NCI-H128 (cell line): Measurements from ENCODE around the gene USP6.
A peak's percentile ranks its signal among the peaks of the same experiment; 100 is the strongest.
"Not testable (repeated sequence)": the region's sequence is repeated elsewhere in the genome, so short reads cannot be mapped to it uniquely, and the experiment has no call there.

Source experiments
- DNase-seq: peaks from one replicate; lab custom pipeline; 2025; ENCODE audit not compliant: unreplicated experiment; lab: John Stamatoyannopoulos, UW

The USP6 gene

DNA sequence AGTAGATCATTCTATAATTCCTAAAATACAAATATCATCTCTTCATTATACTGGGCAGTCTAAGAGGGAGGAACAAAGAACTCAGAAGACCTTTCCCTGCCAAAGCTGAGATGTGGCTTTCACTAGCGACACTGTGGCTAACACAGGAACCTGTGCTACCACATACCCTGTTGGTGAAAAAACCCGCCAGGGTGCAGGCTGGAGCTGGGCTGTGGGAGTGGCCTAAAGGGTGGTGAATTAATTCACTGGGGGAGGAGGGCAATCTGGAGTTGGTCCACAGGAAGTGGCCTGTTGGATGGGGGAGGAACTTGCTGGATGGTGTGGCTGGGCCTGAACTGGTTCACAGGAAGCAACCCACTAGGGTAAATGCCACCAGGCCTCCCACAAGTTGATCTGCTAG lies 68.5 kb downstream of the USP6 start:
- no peak for DNase-seq

DNA sequence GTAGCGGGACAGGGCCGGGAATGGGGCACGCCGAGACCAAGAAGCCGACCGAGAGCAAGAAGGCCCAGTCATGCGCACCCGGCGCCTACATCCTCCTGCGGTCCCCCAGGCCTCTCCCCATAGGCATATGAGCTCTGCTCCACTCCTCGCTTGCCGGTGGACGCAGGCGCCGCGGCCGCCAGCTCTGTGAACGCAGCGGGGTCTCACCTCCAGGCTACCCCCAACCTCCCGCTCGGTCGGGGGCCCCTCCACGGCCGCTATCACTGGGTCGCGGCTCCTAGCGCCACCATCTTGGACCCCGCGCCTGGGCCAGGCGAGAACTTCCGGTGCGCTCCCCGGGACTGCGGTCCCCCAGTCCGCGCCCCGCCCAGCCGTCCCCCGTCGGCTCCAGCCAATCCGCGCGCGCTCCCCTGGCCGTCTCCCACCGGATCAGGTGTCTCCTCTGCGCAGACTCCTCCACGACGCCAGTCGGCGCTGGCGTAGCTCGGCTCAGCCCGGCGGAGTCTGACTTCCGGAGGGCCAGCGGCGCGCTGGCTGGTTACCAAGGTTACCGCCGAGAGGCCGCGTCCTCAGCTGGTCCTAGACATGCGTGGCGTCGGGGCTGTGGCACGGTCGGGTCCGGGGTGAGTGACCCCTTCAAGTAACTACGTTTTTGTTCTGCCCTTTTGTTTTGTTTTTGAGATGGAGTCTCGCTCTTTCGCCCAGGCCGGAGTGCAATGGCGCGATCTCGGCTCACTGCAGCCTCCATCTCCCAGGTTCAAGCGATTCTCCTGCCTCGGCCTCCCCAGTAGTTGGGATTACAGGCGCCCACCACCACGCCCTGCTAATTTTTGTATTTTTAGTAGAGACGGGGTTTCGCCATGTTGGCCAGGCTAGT lies 75.9 kb downstream of the USP6 start, which contains the start of gene ZNF594:
ZNF594 (minus strand) TSS at position 328 of the 877 bp plus-strand sequence. CDS start 7,612 bp downstream, outside the sequence.
- DNase-seq = peak; percentile 74

DNA sequence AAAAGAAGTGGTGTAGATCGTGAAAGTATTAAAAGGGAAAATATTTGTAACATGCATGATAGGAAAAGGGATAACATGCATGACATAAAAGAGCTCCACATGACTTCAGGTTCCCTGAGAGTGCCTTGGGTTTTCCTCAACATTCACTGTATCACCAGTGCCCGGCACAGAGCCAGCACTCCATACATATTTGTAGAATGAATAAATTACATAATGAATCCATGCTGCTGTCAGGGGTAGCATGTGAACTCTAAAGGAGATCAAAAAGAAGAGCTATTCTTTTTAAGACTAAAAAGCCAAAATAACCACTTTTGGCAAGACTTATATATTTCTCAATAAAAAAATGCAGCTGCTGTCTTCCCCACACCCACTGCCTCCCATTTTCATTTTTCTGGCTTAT lies 78.5 kb downstream of the USP6 start:
- DNase-seq = no peak

DNA sequence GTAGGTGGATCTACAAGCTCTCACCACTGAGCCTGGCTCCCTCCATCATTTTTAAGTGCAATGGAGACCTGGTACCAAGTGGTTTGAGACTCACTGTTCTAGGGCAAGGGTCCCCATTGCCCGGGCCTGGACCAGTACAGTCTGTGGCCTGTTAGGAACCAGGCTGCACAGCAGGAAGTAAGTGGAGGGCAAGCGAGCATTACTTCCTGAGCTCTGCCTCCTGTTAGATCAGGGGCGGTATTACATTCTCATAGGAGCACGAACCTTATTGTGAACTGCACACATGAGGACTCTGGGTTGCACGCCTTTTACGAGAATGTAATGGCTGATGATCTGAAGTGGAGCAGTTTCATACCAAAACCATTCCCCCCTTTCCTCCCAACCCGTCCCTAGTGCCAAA lies 82.6 kb downstream of the USP6 start:
- no peak for DNase-seq

DNA sequence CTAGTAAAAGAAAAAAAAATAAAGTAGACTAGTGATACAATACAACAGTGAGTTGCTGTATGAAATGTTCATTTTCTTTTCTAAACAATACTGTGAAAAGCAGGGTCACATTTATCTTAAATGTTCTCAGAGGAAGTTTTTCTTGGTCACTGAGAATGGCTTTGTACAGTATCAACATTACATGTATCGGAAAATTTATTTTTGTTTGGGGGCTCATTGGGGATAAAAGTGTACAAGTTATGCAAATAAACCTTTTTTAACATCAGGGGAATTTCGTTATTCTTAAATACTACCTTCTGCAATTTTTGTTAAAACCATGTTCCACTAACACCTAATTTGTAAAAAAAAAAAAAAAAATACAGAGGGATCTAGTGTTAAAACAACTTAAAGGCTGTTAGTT lies 84.5 kb downstream of the USP6 start:
- no peak for DNase-seq

DNA sequence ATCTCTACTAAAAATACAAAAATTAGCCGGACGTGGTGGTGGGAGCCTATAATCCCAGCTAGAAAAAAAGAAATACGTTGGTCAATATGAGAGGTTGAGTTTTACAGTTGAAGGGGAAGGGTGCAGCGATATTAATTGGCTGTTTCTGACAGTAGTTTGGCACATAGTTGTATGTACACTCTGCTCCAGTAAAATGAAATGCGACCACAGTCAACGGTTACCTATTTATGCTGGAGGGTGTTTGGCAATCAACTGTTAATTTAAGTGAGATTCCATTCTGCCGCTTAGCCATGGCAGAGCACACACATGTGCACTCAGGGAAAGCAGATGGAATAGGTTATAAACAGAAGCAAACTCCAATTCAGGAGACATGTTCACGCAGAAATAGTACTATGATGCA lies 85.2 kb downstream of the USP6 start:
- DNase-seq = no peak

DNA sequence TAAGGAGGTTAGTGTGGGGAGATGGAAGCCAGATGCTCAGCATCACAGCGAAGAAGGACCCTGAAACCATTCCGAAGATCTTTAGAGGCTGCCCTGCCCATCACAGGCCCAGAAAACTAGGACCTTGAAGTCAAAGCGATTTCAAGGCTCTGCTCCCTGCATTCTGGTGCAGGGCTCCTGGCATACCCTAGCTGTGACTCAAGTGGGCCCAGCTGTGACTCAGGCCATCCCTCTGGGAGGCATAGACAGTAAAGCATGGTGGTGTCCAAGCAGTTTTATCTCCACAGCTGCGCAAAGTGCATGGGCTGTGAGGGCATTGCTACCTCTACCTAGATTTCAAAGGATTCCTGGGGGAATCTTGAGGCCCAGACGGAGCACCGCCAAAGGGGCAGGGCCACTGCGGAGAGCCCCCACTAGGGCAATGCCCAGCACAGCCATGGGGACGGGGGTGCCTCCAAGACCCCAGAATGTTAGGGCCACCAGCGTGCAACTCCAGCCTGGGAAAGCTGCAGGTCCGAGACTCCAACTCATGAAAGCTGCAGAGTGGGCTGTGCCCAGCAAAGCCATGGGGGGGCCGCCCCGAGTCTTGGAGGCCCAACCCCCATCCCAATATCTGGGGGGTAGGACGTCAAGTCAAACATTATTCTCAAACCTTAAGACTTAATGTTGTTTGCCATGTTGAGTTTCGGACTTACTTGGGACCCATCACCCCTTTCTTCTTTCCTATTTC lies 87.5 kb downstream of the USP6 start:
- DNase-seq = no peak

DNA sequence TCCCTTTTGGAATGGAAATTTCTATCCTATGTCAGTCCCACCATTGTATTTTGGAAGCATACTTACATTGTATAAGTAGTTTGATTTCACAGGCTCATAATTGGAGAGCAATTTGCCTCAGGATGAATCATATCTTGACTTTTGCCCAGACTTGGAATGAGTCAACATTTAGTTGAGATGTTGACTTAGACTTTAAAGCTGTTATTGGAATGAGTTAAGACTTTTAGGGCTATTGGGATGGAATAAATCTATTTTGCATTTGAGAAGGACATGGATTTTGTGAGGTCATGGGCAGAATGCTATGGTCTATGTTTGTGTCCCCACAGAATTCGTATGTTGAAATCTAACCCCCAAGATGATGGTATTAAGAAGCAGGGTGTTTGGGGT lies 88.1 kb downstream of the USP6 start:
- DNase-seq = no peak

DNA sequence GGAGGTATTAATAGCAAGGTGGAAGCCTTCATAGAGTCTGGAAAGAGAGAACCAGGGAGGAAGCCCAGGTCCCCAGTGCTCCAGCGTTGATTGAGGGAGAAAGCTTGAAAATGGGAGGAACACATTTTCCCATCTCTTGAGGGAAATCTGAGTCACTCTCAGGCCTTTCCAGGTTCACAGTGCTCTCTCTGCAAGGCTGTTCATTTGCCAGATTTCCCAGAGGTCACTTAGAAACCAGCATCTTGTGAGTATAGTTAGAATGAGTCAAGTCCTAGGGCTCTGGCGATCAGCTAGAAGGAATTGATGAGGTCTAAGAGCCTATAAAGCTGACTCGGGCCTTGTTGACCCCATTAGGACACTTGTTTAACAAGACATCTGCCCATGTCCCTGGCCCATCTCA lies 93.6 kb downstream of the USP6 start:
- DNase-seq = no peak

DNA sequence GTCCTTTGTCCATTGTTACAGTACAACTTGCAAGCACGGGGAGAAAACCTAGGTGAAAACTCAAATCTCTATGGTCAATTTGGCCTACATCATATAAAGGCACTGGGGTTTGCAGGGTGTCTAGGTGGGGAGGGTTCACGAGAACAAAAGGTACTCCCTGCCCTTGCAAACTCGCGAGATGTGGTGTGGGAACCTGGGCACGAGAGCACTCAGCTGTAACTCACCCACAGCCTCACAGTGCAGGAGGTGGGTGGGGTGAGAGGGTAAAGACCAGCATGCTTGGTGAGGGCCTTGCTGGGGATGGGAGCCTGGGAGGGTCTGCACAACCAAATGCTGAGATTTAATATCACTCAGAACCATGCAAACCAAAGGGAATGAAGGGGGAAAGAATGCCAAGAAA lies 94.3 kb downstream of the USP6 start:
- DNase-seq = no peak

DNA sequence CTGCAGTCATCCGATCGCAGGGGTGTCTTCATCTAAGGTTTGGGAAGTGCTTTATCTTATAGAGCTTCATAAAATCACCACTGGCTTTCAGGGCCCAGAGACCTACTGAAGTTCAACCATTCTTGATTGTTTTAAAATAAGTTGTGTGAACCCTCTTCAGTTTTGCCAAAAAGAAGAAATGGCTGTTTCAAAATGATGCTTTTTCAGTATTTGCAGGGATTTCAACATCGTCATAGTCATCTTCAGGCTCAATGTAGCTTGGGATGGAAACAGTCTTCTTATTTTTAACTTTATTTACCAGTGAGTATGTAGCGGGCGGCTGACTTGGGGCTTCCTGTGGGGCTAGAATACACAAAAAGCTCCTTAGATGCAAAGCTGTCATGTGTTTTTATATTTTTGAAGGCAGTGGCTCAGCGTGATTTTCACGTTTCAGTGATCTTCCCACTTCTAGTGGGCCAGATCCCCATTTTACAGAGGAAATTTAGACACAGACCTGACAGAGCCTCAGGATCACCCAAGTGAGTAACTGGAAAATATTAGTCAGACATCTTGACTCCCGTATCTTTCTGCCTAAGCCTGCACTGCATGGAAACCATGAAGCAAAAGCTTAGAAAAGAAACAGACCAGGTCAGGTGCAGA lies 94.9 kb downstream of the USP6 start:
- no peak for DNase-seq

DNA sequence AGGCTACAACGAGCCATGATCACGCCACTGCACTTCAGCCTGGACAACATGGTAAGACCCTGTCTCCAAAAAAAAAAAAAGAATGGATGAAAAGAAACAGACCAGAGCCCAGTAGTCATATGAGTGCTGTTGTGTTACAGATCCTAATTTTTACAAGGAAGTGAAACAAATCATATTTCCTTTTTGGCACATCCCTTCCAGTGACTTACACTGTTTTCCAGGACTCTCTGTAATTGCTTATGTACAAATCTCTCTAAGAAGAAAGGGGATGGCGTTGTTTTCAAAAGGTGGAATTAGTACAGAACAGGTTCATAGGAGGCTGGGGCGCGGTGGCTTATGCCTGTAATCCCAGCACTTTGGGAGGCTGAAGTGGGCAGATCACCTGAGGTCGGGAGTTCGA lies 95.6 kb downstream of the USP6 start:
- DNase-seq = no peak

DNA sequence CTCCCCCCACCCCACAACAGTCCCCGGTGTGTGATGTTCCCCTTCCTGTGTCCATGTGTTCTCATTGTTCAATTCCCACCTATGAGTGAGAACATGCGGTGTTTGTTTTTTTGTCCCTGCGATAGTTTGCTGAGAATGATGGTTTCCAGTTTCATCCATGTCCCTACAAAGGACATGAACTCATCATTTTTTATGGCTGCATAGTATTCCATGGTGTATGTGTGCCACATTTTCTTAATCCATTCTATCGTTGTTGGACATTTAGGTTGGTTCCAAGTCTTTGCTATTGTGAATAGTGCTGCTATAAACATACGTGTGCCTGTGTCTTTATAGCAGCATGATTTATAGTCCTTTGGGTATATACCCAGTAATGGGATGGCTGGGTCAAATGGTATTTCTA lies 101.7 kb downstream of the USP6 start:
- not testable (repeated sequence) for DNase-seq

DNA sequence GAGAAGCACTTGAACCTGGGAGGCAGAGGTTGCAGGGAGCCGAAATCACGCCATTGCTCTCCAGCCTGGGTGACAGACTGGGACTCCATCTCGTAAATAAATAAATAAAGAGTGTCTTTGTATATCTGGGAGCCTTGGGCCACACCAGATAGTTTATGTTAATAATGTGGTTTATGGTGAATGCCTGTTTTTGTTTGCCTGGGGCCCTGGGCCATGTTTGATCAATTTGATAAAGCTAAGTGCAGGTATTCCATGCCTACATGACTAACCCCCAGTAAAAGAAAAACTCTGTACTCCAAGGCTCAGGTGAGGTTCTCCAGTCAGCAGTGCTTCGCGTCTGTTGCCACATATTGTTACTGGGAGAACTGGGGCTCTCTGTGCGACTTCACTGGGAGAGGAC lies 103.7 kb downstream of the USP6 start:
- DNase-seq = no peak

DNA sequence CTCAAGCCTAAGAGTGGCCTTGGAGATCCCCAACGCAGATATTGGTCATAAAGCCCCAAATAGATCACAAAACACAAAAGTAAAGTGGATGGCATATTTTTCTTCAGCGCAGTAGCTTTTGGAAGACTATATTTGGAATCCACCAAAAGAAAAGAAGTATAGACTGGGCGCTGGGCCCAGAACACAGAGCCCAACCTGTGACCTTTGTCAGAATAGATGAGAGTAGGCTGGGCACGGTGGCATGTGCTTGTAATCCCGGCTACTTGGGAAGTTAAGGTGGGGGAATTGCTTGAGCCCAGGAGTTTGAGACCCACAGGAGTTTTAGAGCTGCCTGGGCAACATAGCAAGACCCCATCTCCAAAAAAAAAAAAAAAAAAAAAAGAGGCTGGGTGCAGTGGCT lies 104.2 kb downstream of the USP6 start:
- DNase-seq = no peak

DNA sequence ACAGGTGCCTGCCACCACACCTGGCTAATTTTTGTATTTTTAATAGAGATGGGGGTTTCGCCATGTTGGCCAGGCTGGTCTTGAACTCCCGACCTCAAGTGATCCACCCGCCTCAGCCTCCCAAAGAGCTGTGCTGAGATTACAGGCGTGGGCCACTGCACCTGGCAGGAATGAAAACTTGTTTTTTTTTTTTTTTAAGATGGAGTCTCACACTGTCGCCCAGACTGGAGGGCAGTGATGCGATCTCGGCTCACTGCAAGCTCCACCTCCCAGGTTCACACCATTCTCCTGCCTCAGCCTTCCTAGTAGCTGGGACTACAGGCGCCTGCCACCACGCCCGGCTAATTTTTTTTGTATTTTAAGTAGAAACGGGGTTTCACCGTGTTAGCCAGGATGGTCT lies 106.1 kb downstream of the USP6 start:
- not testable (repeated sequence) for DNase-seq
